Measurements from ENCODE around the gene ZNF444. TPM values are rescaled to one million over a fixed set of nuclear protein-coding genes. Genes with fewer than 3 reads are reported as not detected.
A peak's percentile ranks its signal among the peaks of the same experiment; 100 is the strongest.

ZNF444 gene
- total and polyA plus RNA-seq, 4 donors: 6.1 to 30.4 (median 21.0) TPM

DNA sequence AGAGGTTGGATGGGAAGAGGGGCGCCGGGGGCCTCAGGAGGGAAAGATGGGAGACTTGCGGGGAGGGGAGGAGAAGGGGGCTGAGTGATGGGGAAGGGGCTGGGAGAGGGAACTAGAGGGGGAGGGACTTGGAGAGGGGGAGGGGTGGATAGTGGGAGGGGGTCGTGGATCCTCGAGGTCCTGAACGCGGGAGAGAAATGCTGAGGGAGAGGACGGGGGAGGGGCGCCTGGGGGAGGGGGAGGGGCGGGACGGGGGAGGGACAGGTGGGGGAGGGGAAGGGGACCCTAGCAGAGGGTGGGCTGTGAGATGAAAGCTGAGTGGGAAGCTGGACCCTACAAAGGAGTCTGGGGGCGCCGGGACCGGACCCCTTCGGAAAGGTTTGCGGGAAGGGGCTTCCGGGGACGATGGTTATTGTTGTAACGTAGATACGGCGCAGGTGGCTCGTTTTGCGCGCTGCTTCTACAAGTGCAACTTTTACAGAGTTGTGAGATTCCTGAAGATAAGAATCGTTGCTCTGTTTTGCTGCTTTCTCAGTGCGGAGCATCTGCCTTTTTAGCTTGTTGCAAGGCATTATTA is 418 bp downstream of the ZNF444 start:
- H3K27me3 ChIP-seq (ENCODE audit: control insufficient read depth in 4 of 4, insufficient read depth in 4 of 4, low read length in 3 of 4): no peaks in the 10 kb centered on the region
- 1% methylated on average over 24 of the region's 26 CpGs for WGBS
- H3K9ac ChIP-seq (ENCODE audit: low read depth in 1 of 2, low read length in 2 of 2): peak overlapping the region; percentile 61 to 90
- H3K36me3 ChIP-seq (ENCODE audit: control insufficient read depth in 4 of 4, insufficient read depth in 3 of 4, low read depth in 1 of 4, low read length in 3 of 4): no peaks in the 10 kb centered on the region
- H3K4me1 ChIP-seq (ENCODE audit: control insufficient read depth in 4 of 4, insufficient read depth in 4 of 4, low read length in 3 of 4): peaks cover 13 to 78% (median 68%) of the 10 kb centered on the region in 4 donors
- peak overlapping the region; percentile 90 for H3K27ac ChIP-seq (ENCODE audit: low read depth in 1 of 2, low read length in 2 of 2)
- H3K9me3 ChIP-seq (ENCODE audit: control insufficient read depth in 4 of 4, low read length in 3 of 4): no peaks in the 10 kb centered on the region
- TF ChIP-seq FOXA1 (IDR thresholded peaks at IDR 0.05) (no peak), RAD21 (IDR thresholded peaks at IDR 0.05) (no peak), SP1 (IDR thresholded peaks at IDR 0.05) (no peak), JUND (IDR thresholded peaks at IDR 0.05) (no peak), NR2F2 (IDR thresholded peaks at IDR 0.05) (no peak), FOXA2 (IDR thresholded peaks at IDR 0.05) (no peak), HNF4G (IDR thresholded peaks at IDR 0.05) (no peak), RXRA (IDR thresholded peaks at IDR 0.05) (no peak), HNF4A (conservative IDR thresholded peaks at IDR 0.05) (no peak)
- TF ChIP-seq, protein P1, sequence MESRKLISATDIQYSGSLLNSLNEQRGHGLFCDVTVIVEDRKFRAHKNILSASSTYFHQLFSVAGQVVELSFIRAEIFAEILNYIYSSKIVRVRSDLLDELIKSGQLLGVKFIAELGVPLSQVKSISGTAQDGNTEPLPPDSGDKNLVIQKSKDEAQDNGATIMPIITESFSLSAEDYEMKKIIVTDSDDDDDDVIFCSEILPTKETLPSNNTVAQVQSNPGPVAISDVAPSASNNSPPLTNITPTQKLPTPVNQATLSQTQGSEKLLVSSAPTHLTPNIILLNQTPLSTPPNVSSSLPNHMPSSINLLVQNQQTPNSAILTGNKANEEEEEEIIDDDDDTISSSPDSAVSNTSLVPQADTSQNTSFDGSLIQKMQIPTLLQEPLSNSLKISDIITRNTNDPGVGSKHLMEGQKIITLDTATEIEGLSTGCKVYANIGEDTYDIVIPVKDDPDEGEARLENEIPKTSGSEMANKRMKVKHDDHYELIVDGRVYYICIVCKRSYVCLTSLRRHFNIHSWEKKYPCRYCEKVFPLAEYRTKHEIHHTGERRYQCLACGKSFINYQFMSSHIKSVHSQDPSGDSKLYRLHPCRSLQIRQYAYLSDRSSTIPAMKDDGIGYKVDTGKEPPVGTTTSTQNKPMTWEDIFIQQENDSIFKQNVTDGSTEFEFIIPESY (IDR thresholded peaks at IDR 0.05): no peak
- TF ChIP-seq, protein P2, sequence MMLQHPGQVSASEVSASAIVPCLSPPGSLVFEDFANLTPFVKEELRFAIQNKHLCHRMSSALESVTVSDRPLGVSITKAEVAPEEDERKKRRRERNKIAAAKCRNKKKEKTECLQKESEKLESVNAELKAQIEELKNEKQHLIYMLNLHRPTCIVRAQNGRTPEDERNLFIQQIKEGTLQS (IDR thresholded peaks at IDR 0.05): no peak
- TF ChIP-seq, protein P3, sequence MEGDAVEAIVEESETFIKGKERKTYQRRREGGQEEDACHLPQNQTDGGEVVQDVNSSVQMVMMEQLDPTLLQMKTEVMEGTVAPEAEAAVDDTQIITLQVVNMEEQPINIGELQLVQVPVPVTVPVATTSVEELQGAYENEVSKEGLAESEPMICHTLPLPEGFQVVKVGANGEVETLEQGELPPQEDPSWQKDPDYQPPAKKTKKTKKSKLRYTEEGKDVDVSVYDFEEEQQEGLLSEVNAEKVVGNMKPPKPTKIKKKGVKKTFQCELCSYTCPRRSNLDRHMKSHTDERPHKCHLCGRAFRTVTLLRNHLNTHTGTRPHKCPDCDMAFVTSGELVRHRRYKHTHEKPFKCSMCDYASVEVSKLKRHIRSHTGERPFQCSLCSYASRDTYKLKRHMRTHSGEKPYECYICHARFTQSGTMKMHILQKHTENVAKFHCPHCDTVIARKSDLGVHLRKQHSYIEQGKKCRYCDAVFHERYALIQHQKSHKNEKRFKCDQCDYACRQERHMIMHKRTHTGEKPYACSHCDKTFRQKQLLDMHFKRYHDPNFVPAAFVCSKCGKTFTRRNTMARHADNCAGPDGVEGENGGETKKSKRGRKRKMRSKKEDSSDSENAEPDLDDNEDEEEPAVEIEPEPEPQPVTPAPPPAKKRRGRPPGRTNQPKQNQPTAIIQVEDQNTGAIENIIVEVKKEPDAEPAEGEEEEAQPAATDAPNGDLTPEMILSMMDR (IDR thresholded peaks at IDR 0.05; ENCODE audit: low read depth, low read length, missing input control): no peak
- TF ChIP-seq, protein P4, sequence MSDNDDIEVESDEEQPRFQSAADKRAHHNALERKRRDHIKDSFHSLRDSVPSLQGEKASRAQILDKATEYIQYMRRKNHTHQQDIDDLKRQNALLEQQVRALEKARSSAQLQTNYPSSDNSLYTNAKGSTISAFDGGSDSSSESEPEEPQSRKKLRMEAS (IDR thresholded peaks at IDR 0.05): no peak
- H3K4me3 ChIP-seq (ENCODE audit: low read depth in 1 of 3, low read length in 3 of 3): peak overlapping the region; percentile 52 to 83 (median 67)
- no peak for DNase-seq (ENCODE audit: low spot score)

DNA sequence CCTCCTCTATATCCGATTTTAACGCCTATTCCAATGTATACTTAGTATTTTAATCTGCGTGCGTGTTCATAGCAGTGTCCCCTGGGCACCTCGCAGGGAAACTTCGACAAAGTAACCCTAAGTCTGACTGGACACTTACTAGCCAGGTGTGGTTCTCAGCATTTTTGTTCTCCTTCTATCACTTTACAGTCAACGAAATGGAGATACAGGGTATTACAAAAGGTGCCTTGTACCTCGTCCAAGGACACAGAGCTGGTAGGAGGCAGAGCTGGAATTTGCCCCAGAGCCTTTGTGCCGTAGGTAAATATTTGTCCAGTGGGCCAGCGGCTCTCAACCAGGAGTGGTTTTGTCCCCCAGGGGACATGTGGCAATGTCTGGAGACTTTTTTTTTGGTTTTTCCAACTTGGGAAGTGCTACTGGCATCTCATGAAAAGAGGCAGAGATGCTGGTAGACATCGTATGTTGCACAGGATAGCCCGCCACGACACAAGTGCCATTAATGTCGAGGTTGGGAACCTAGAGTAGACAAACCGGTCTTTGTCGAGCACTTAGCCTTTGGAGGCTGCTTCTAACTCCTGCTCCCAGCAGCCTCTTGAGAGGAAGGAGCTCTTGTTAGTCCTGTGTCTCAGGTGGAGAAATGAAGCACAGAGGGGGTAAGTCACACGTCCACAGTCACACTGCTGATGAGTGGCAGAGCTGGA is 1.1 kb downstream of the ZNF444 start:
- Histone ChIP-seq H3K27ac (ENCODE audit: low read depth in 1 of 2, low read length in 2 of 2) (peak overlapping the region; percentile 90), H3K4me1 (ENCODE audit: control insufficient read depth in 4 of 4, insufficient read depth in 4 of 4, low read length in 3 of 4) (peaks cover 13 to 71% (median 61%) of the 10 kb centered on the region in 4 donors), H3K4me3 (ENCODE audit: low read depth in 1 of 3, low read length in 3 of 3) (peak overlapping the region; percentile 52 to 83 (median 67)), H3K36me3 (ENCODE audit: control insufficient read depth in 4 of 4, insufficient read depth in 3 of 4, low read depth in 1 of 4, low read length in 3 of 4) (peaks cover 0 to 3% (median under 1%) of the 10 kb centered on the region in 4 donors), H3K27me3 (ENCODE audit: control insufficient read depth in 4 of 4, insufficient read depth in 4 of 4, low read length in 3 of 4) (no peaks in the 10 kb centered on the region), H3K9me3 (ENCODE audit: control insufficient read depth in 4 of 4, low read length in 3 of 4) (no peaks in the 10 kb centered on the region), H3K9ac (ENCODE audit: low read depth in 1 of 2, low read length in 2 of 2) (peak overlapping the region; percentile 61 to 90)
- DNase-seq (ENCODE audit: low spot score): no peak
- WGBS: 23% methylated on average over 17 of the region's 17 CpGs
- TF ChIP-seq FOXA1 (IDR thresholded peaks at IDR 0.05): peak; percentile 83
- TF ChIP-seq, protein P5, sequence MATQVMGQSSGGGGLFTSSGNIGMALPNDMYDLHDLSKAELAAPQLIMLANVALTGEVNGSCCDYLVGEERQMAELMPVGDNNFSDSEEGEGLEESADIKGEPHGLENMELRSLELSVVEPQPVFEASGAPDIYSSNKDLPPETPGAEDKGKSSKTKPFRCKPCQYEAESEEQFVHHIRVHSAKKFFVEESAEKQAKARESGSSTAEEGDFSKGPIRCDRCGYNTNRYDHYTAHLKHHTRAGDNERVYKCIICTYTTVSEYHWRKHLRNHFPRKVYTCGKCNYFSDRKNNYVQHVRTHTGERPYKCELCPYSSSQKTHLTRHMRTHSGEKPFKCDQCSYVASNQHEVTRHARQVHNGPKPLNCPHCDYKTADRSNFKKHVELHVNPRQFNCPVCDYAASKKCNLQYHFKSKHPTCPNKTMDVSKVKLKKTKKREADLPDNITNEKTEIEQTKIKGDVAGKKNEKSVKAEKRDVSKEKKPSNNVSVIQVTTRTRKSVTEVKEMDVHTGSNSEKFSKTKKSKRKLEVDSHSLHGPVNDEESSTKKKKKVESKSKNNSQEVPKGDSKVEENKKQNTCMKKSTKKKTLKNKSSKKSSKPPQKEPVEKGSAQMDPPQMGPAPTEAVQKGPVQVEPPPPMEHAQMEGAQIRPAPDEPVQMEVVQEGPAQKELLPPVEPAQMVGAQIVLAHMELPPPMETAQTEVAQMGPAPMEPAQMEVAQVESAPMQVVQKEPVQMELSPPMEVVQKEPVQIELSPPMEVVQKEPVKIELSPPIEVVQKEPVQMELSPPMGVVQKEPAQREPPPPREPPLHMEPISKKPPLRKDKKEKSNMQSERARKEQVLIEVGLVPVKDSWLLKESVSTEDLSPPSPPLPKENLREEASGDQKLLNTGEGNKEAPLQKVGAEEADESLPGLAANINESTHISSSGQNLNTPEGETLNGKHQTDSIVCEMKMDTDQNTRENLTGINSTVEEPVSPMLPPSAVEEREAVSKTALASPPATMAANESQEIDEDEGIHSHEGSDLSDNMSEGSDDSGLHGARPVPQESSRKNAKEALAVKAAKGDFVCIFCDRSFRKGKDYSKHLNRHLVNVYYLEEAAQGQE (IDR thresholded peaks at IDR 0.05): peak; percentile 63
- TF ChIP-seq JUND (IDR thresholded peaks at IDR 0.05): peak; percentile 73 to 93
- peak; percentile 45 to 54 for TF ChIP-seq RAD21 (IDR thresholded peaks at IDR 0.05)
- TF ChIP-seq, protein P2 (IDR thresholded peaks at IDR 0.05): no peak
- TF ChIP-seq HNF4G (IDR thresholded peaks at IDR 0.05): peak; percentile 83
- TF ChIP-seq, protein P4 (IDR thresholded peaks at IDR 0.05): peak; percentile 90
- peak; percentile 35 for TF ChIP-seq TAF1 (conservative IDR thresholded peaks at IDR 0.05)
- TF ChIP-seq FOXA2 (IDR thresholded peaks at IDR 0.05): peak; percentile 85
- TF ChIP-seq YY1 (IDR thresholded peaks at IDR 0.05): peak; percentile 83
- TF ChIP-seq NR2F2 (IDR thresholded peaks at IDR 0.05): peak; percentile 79
- peak in 1 of 2 donors; percentile 48 for TF ChIP-seq EGR1 (IDR thresholded peaks at IDR 0.05; ENCODE audit: low read depth in 2 of 2)
- TF ChIP-seq, protein P3 (IDR thresholded peaks at IDR 0.05; ENCODE audit: low read depth, low read length, missing input control): no peak
- TF ChIP-seq SP1 (IDR thresholded peaks at IDR 0.05): peak; percentile 98
